Putamen (tissue), 1 donor: Measurements from ENCODE around the gene PPIL6.

Experiments used
- DNase-seq: peaks from one replicate; pipeline ENCODE4 v3.0.0-alpha.2; 2016; ENCODE audit warnings: low spot score

The PPIL6 gene

DNA sequence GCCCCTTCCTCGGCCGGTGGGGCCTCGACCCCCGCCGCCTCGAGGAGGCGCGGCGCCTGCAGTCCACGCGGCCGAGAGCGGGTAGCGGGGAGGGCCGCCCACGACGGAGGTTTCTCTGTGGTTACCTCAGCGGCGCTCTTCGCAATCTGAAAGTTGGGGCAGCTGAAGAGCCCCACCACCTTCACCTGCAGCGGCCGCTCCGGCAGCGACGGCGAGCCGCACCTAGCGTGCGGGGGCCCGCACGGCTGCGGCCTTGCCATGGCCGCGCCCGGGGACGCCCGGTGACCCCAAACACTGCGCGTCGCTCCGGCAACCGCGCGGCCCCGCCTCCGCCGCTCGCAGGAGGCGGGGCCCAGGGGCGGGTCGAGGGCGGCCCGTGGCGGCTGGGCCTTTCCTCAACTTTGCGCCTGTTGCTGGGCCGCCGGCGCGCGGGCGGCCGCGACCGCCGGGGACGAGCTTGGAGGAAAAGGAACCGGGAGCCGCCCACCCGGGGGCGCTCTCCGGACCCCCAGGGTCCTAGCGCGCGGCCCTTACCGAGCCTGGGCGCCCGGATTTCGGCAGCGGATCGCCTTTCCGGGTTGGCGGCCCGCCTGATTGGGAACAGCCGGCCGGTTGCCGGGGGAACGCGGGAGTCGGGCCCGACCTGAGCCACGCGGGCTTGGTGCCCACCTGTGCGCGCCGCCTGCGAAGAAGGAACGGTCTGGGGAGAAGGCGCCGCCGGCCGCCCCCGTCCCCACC lies at the start of gene PPIL6, which contains the start of gene SMPD2:
Gene PPIL6 (minus strand): TSS at position 298 of the 738 bp plus-strand sequence. CDS start 38 bp downstream, at position 260.
Gene SMPD2 (plus strand): TSS at position 394 of the 738 bp plus-strand sequence. CDS start 398 bp downstream, outside the sequence.
- peak; percentile 88 for DNase-seq

DNA sequence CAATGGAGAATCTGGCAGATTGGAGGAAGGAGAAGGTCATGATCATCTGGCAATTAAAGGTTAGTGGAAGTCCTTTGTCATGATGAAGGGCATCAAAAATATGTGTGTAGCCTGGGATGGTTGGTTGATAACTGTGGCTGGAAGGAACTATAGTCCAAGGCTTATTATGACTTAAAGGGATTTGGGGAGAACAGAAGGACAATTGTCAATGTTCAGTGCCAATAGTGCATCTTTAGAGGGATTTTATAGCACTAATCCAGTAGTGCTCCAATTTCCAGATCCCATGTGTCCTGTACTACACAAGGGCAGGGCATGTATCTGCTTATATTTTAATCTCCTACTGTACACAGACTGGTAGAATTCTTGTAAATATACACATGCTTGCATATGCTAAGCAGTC lies 47.6 kb upstream of the PPIL6 start:
- DNase-seq = no peak

DNA sequence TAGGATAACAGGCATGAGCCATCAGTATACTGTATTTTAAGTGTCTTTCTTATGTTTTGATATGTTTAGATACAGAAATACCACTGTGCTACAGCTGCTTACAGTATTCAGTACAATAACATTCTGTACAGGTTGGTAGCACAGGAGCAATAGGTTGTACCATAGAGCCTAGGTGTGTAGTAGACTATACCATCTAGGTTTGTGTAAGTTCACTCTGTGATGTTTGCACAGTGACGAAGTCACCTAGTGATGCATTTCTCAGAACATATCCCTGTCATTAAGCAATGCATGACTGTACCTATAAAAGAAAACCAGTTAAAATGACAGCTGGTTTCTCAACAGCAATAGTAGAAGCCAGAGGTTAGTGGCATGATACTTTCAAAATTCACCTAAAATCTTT lies 45.6 kb upstream of the PPIL6 start:
- DNase-seq = no peak

DNA sequence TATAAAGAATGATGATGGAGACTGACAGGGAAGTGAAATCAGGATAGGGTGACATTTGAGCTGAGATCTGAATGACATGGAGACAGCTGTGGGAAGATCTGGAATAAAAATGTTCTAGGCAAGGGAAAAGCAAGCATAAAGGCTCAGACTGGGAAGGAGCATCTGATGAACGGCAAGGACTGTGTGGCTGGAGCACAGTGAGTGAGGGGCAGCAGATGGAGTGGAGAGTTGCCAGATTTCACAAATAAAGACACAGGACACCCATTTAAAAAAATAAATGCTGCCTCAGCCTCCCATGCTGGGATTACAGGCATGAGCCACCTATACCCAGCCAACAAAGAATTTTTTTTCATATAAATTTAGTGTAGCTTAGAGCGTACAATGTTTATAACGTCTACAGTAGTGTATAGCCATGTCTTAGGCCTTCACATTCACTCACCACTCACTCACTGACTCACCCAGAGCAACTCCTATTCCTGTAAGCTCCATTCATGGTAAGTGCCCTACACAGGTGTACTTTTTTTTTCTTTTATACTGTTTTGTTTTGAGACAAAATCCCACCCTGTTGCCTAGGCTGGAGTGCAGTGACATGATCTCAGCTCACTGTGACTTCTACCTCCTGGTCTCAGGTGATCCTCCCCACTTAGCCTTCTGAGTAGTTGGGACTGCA lies 45.0 kb upstream of the PPIL6 start:
- no peak for DNase-seq

DNA sequence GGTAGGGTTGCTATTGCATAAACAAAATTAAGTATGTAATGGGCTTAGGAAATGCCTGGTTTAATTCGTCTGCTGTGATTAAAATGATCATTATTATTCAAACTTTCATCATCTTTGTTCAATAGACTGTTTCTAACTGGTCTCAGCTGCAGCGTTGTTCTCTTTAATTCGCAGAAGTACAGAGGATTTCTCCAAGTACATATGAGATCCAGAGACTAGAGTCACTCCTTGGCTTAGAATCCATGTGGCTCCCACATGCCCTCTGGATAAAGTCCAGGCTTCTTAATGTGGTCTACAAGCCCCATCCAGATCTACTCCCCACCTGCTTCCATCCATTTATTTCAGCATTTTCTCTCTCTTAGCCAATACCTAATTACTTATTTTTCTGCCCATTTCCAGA lies 43.7 kb upstream of the PPIL6 start:
- DNase-seq = no peak

DNA sequence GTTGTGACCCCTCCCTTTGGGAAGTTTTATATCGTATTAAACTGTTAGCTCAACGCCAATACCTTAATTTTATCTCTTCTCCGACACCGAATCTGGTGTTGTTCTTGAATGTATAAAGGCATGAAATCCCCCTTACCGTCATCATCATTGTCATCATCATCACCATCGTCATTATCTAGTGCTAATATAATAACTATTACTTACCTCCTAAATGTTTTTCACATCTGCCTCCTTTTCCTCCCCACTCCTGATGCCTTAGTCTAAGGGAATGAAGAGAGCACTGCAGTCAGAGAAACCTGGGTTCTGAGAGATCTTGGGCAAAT lies 43.3 kb upstream of the PPIL6 start:
- no peak for DNase-seq

DNA sequence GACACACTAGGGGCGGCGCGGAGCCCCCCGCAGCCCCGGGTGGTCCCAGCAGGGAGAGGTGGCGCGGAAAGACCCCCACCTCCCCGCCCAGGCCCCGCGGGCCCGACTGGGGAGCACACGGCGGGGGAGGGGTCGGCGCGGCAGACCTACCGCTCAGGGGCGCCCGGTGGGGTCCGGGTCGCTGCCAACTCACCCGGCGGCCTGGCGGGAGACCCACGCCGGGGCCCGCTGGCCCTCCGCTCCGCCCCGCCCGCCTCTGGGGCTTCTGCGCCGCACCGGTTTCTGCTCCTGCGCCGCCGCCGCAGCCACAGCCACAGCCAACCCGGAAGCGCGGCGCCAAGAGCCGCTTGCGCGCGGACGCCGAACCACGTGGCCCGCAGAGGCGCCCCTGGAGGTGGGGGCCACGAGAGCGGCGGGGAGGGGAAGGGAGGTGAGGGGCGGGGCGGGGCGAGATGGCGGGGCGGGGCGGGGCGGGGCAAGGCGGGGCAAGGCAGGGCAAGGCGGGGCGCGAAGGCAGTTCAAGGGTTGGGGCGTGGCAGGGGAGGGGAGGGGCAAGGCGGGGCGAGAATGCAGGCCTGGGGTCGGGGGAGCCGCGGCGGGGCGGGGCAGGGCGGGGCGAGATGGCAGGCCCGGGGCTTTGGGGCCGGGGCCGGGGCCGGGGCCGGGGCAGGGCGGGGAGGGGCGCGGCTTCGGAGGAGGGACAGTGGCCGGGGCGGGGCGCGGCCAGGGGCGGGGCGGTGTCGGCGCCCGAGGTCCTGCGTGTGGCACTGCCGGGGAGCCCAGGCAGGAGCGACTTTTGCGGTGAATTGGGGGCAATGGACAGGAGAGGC lies 42.7 kb upstream of the PPIL6 start, which contains the start of gene ZBTB24:
Gene ZBTB24 (minus strand): TSS at position 315 of the 830 bp plus-strand sequence. CDS start 1,193 bp downstream, outside the sequence.
- DNase-seq = peak; percentile 93

DNA sequence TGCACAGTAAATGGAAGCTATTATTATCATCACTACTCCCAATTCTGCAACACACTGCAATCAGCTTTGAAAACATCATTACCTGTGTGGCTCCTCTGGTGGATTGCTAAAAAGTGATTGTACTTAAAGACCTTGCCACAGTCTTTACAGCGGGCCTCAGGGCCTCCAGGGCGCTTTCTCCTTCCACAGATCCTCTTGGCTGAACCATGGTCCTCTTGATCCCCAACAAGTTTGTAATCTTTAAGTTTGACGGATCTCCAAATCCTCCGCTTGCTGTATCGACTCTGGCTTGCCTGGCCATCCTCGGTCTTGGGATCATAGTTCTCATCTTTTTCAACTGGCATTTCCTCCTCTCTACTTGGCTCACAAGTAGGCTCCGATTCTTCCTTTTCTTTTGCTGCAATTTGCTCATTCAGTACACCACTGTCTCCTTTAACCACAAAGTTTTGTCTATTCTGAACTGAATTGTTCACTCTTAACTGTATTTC lies 40.6 kb upstream of the PPIL6 start:
- no peak for DNase-seq

DNA sequence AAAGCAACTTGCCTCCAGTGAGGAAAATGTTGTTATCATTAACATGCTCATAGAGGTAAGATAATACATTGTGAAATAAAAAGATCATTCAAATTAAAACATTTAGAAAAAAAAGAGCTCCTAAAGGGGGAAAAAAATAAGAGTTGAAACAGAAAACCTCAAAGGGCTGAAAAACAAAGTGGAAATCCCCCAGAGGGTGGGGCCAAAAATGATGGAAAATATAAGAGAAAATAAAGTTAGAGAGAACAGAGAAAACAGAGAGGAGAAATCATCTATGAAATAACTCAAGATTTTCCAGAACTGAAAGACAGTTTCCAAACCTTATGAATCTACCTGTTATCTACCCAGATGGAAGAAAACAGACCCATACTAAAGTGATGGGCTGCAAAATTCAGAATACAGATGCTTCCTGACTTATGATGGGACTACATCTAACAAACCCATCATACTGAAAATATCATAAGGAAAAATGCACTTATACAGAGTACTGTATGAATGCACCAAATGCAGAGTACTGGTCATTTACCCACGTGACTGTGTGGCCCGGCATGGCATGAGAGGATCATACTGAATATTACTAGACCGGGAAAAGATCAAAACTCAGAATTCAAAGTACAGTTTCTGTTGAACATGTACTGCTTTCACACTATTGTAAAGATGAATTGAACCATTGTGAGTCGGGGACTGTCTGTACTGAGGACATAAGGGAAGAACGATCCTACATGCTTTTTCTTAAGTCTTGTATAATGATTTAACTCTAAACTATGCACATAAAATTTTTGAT lies 38.6 kb upstream of the PPIL6 start:
- no peak for DNase-seq

DNA sequence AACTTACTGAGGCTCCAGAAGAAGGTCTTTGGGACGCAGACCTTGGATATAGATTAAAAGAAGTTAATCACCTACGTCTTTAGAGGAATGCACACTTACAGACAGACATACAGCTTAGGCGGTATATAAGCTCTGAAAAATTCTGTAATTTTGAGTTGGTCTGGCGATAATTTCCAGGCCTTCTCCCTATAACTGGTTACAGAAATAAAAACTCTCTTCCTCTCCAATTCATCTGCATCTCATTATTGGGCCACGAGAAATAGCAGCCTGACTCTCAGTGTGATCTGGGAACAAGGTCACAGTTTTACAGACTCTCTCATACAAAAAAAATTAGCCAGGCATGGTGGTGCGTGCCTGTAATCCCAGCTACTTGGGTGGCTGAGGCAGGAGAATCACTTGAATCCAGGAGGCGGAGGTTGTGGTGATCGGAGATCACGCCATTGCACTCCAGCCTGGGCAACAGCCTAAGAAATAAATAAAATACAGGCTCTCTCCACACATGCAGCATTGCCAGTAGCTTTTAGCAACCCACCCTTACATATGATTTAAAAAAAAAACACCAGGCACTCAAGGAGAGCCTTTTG lies 37.9 kb upstream of the PPIL6 start:
- DNase-seq = no peak

DNA sequence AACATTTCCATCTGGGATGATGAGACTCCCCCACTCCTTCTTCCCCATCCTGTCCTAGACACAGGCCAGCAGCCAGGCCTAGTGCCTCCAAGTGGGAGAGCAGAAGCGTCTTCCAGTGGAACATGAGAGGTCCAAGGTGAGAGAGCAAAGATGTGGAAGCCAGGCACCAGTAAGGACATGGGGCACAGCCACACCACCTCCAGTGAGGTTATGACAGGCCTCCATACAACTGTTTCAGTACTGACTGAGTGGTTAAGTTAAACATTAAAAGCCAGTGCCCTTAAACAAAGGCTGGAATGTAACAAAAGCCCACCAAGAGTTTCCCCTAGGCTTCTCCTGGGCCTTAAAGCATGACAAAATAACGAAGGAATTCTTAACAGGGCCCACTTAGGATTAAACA lies 37.3 kb upstream of the PPIL6 start:
- no peak for DNase-seq

DNA sequence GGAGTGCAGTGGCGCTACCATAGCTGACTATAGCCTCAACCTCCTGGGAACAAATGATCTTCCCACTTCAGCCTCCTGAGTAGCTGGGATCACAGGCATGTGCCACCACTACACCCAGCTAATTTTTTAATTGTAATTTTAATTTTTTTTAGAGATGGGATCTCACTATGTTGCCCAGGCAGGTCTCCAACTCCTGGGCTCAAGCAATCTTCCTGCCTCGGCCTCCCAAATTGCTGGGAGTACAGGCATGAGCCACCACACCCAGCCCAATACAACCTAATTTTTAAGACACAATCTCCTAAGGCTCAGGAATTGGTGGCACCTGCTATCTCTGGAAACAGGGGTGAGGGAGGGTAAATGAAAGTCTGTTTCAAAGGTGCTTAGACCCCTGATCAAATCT lies 36.8 kb upstream of the PPIL6 start:
- no peak for DNase-seq

DNA sequence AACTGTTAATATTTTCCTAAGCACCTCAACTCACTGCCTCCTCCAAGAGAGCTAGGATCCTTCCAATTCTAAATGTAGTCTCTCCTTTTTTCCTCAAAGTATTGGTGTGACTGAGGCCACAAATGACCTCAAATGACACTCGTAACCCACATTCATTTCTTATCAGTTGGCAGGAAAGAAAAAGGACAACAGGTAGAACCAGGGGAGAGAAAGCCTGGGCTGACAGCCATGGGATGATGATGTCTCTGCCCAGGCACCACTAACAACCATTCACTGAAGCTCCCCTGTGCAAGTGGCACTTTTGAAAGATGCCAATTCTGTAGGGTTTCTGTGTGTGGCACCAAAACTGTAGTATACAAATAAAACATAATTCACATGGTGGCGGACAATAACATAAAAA lies 35.2 kb upstream of the PPIL6 start:
- DNase-seq = no peak

DNA sequence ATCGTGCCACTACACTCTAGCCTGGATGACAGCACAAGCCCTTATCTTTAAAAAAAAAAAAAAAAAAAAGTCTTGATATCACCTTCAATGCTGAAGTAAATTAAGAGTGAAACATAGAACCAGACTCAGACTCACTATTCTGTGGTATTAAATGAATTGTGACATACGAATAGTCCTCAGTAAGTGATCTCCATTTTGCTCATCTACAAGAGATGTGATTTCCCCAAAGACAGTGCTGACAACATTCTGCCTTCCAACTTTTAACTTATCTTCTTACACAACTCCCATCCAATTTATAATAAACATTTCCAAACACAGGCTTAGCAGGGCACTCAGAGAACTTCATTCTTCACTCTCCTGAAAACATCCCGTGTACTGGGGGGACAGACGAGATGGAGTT lies 34.6 kb upstream of the PPIL6 start:
- DNase-seq = no peak

DNA sequence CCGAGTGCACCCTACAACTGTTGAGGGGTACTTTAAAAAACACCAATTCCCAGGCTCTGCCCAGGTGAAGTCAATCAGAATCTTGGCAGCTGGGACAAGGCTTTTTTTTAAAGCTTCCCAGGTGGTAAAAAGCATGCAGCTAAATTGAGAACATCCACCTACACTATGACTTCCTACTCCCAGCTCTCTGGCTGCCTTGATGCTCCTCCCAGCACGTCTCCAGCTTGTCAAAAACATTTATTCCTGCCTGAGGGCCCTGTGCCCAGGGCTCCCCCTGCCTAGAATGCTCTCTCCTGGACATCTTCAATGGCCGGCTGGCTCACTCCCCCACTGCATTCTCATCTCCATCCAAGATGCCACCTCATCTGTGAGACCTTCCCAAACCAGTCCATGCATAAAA lies 32.7 kb upstream of the PPIL6 start:
- peak; percentile 67 for DNase-seq

DNA sequence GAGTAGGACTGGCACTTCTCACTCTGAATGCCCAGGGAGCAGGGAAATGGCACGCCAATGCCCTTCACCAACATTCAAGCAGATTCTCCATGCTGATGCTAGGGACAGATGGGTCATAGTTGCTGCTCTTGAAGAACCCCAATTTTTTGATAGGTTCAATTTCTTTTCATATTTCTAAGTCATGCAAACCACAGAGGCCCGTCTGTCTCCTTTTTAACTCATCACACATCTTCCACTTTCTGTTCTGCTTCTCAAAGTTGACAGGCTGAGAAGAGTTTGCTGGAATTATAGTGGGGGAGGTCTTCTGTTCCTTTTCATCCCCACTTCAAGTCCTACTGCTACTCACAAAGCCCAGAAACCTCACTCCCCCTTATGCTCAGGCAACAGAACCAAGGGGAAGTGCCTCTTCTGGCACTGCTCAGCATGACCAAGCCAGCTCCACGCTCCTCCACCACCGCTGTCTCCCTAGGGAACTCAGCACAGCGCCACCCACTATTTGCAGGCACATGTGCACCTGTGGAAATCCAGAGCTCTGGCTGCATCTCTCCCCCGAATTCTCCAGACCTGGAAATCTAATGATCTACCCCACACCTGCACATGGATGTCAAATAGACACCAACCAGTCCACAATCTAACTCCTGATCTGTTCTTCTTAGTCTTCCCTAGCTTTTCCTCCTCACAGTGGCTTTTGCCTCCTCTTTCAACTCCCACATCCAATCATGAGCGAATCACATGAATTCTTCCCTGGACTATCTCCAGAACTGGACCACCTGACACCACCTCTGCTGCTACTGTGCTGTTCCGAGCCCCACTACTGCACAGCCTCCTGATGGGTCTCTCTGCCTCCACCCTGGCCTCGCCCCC lies 31.9 kb upstream of the PPIL6 start:
- DNase-seq = peak; percentile 68

DNA sequence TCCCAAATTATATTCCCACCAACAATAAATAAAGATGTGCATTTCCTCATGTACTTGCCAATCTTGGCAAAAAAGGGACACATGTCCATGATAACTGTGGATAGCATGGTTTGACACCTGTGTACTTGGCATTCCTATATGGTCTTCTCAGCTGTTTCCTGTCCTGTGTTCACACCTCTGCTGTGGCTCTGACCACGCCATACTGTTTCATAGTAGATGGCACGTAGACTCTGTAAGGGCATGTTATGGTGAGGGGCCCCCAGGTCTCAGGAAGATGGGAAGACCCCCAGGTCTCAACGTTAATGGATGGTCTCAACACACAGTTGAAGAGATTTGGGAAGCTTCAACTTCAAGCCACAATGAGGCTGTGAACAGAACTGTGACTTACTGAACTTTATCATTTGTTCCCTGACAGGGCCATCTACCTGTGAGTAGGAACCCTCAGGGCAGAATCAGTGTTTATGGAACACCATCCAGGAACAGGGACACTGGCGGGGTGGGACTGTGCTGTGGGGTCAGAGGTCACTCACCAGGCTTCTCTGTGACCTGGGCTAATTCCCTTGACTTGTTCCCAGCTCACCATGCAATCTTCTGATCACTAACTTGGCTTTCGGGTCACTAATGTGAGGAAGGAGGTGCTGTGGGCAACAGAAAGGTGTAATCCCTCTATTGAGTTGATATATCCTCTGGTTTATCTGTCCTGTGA lies 30.8 kb upstream of the PPIL6 start:
- no peak for DNase-seq

DNA sequence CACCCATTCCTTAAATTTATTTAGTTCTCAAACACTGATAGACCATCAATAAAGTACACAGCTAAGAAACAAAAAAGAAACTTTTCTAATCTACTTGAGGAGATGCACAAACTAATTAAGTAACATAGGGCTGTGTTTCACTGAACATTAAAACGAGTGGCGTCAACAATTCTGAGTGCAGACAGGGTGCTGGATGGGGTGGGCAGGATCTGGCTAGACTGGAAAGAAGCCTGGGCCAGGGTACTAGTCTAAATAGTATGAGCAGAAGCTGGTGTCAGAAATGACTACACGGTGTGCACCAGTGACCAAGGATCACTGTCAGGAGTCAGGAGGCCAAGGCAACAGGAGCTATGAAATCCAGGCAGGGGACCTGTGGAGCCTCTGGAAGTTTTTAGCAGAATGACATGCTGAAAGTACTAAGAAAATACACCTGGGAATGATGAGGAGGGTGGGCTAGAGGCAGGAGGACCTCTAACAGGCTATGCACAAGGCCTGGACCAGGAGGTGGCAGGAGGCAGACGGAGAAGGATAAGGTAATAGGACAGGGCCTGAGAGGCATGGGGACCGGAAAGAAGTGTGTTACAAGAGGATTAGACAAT lies 29.3 kb upstream of the PPIL6 start:
- DNase-seq = no peak

DNA sequence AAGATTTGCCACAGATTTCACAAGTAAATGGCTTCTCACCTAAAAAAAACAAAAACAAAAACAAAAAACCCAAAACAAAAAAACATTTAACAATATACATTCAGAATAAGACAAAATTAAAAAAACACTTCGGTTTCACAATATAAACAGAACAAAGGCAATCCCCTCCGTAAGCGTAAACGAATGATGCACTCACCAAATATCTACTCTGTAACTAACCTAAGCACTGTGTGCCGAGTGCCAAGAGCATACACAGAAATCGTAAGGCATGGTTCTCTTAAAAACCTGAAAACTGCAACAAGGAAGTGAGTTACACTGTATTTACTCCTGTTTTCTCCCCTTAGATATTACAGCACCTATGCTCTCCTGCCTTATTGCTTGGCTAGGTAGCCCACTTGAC lies 27.3 kb upstream of the PPIL6 start:
- no peak for DNase-seq
